ENCODE data around the gene HSPG2. TPM values are rescaled to one million over a fixed set of nuclear protein-coding genes. Genes with fewer than 3 reads are reported as not detected.

HSPG2 gene
- total and polyA plus RNA-seq, 4 experiments from 2014 or later, result 1.2 TPM; not detected in 2

- Mint-ChIP-seq H3K4me3 (no peak overlapping the region), H3K27ac (no peak overlapping the region), H3K36me3 (no peaks in the 10 kb centered on the region), H3K9me3 (no peaks in the 10 kb centered on the region), H3K27me3 (no peaks in the 10 kb centered on the region), H3K4me1 (peaks cover 0 to 2% (median under 1%) of the 10 kb centered on the region in 4 donors)
- no peaks in the 10 kb centered on the region for H3K9me3 ChIP-seq (ENCODE audit: control insufficient read depth in 1 of 2, low read length in 2 of 2)
- DNase-seq, result no peak
- intact Hi-C loops (cut with micrococcal nuclease), result no loop called here
- H3K4me1 ChIP-seq (ENCODE audit: insufficient read depth, low read length), result no peaks in the 10 kb centered on the region
- no peak overlapping the region for H3K4me3 ChIP-seq (ENCODE audit: low read length in 2 of 2)
- no peak overlapping the region for H3K27ac ChIP-seq (ENCODE audit: low read depth, low read length)
- no peaks in the 10 kb centered on the region for H3K36me3 ChIP-seq (ENCODE audit: insufficient read depth, low read length)
- ChIA-PET POLR2A (ENCODE audit: partially characterized antibody) (no interaction called here), CTCF (ENCODE audit: partially characterized antibody) (no interaction called here)
- H3K27me3 ChIP-seq (ENCODE audit: insufficient read depth, low read length), result no peaks in the 10 kb centered on the region
Measured at GRCh38 chr1:21903638-21904453, 33.3 kb downstream of the HSPG2 start.

DNA sequence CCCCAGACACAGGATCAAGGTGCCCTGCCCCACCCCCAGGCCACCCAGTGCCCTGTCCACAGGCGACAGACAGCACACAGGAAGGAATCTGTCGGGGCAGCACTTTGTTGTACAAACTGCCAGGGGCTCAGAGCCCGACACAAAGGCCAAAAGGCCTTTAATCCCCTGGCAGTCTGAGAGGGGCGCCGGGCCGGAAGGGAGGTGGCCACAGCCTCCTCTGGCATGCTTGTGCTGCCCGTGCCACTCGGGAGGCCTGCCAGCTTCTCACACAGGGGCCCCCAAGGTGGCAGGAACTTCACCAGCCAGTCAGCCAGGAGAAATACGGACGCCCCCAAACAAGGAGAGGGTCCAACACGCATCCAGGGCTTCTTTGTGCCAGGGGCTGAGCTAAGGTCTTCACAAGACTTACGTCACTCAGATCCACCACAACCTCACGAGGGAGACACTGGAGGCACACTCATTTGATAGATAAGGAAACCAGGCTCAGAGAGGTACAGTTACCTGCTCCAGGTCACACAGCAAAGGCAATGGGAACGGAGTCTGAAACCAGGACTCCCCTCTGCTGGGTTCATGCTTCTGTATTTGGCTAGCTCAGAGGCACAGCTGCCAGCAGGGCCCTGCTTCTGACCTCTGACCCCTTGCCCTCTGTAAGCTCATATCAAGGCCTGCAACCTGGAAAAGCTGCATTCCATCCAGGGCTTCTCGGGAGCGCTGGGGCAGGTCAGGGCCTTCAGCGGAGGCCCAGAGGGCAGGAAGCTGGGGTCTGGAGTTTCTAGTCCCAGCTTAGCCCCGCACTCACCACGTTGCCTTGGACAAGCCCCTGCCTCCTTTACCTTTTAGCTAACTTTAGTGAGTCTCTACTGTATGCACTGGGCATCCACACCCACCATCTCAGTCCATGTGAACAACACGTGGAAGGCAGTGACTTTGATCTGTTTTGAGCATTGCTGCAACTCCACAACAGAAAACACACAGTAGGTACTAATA lies 34.8 kb downstream of the HSPG2 start:
- ChIA-PET POLR2A (ENCODE audit: partially characterized antibody) (no interaction called here), CTCF (ENCODE audit: partially characterized antibody) (no interaction called here)
- H3K27me3 Mint-ChIP-seq, result no peaks in the 10 kb centered on the region
- intact Hi-C loops (cut with micrococcal nuclease), result no loop called here
- Histone ChIP-seq H3K27me3 (ENCODE audit: insufficient read depth, low read length) (no peaks in the 10 kb centered on the region), H3K4me3 (ENCODE audit: low read length in 2 of 2) (no peak overlapping the region), H3K36me3 (ENCODE audit: insufficient read depth, low read length) (no peaks in the 10 kb centered on the region), H3K9me3 (ENCODE audit: control insufficient read depth in 1 of 2, low read length in 2 of 2) (no peaks in the 10 kb centered on the region), H3K27ac (ENCODE audit: low read depth, low read length) (no peak overlapping the region), H3K4me1 (ENCODE audit: insufficient read depth, low read length) (no peaks in the 10 kb centered on the region)
- no peaks in the 10 kb centered on the region for H3K36me3 Mint-ChIP-seq
- H3K27ac Mint-ChIP-seq, result peak overlapping the region in 2 of 7 donors; percentile 11 to 55
- peaks cover 0 to 3% (median 1%) of the 10 kb centered on the region in 4 donors for H3K4me1 Mint-ChIP-seq
- no peak for DNase-seq
- no peak overlapping the region for H3K4me3 Mint-ChIP-seq
- no peaks in the 10 kb centered on the region for H3K9me3 Mint-ChIP-seq

- no peak for DNase-seq
- H3K4me1 ChIP-seq (ENCODE audit: insufficient read depth, low read length), result no peaks in the 10 kb centered on the region
- ChIA-PET CTCF (ENCODE audit: partially characterized antibody) (no interaction called here), POLR2A (ENCODE audit: partially characterized antibody) (no interaction called here)
- H3K9me3 ChIP-seq (ENCODE audit: control insufficient read depth in 1 of 2, low read length in 2 of 2), result no peaks in the 10 kb centered on the region
- H3K27me3 ChIP-seq (ENCODE audit: insufficient read depth, low read length), result no peaks in the 10 kb centered on the region
- no peaks in the 10 kb centered on the region for H3K36me3 ChIP-seq (ENCODE audit: insufficient read depth, low read length)
- no peak overlapping the region for H3K4me3 ChIP-seq (ENCODE audit: low read length in 2 of 2)
- no peak overlapping the region for H3K27ac ChIP-seq (ENCODE audit: low read depth, low read length)
- Mint-ChIP-seq H3K9me3 (no peaks in the 10 kb centered on the region), H3K36me3 (no peaks in the 10 kb centered on the region), H3K27me3 (no peaks in the 10 kb centered on the region), H3K4me3 (no peak overlapping the region), H3K4me1 (peaks cover 0 to 3% (median 1%) of the 10 kb centered on the region in 4 donors), H3K27ac (no peak overlapping the region)
- intact Hi-C loops (cut with micrococcal nuclease), result no loop called here
Measured at GRCh38 chr1:21901473-21901847, 35.6 kb downstream of the HSPG2 start.

DNA sequence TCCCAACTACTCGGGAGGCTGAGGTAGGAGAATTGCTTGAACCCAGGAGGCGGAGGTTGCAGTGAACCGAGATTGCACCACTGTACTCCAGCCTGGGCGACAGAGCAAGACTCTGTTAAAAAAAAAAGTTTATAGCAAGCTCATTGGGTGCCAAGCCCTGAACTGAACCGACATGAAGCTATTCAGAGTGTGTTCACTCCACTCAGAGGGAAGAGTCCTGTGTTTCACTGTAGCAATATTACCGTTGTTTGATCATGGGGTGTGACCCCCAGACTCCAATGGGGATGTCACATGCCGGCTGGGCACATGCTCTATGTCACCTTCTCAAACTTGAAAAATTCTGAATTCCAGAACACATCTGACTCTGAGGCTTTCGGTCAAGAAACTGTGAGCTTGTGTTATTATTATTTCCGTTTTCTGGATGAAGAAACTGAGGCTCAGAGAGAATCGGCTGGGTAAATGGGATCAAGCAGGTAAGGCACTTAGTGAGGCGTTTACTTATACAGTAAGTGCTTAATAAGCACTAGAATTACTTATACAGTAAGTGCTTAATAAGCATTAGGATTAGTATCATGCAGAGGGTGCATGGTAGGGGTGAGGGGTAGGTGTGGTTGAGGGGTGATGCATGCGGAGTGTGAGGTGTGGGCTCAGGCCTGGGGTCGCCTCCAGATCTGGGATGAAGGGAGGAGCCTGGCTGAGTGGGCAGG lies 36.2 kb downstream of the HSPG2 start:
- no peak for DNase-seq
- Histone ChIP-seq H3K36me3 (ENCODE audit: insufficient read depth, low read length) (no peaks in the 10 kb centered on the region), H3K27ac (ENCODE audit: low read depth, low read length) (no peak overlapping the region), H3K27me3 (ENCODE audit: insufficient read depth, low read length) (no peaks in the 10 kb centered on the region), H3K4me3 (ENCODE audit: low read length in 2 of 2) (no peak overlapping the region), H3K4me1 (ENCODE audit: insufficient read depth, low read length) (no peaks in the 10 kb centered on the region), H3K9me3 (ENCODE audit: control insufficient read depth in 1 of 2, low read length in 2 of 2) (no peaks in the 10 kb centered on the region)
- intact Hi-C loops (cut with micrococcal nuclease), result no loop called here
- Mint-ChIP-seq H3K27me3 (no peaks in the 10 kb centered on the region), H3K4me1 (peaks cover 0 to 3% (median 1%) of the 10 kb centered on the region in 4 donors), H3K4me3 (no peak overlapping the region), H3K9me3 (no peaks in the 10 kb centered on the region), H3K27ac (no peak overlapping the region), H3K36me3 (no peaks in the 10 kb centered on the region)
- ChIA-PET CTCF (ENCODE audit: partially characterized antibody) (no interaction called here), POLR2A (ENCODE audit: partially characterized antibody) (interaction anchor here (0.5 kb wide), 1 partner anchor 186 kb away, joined by 5 read pairs; no protein-coding TSS in a partner anchor)

DNA sequence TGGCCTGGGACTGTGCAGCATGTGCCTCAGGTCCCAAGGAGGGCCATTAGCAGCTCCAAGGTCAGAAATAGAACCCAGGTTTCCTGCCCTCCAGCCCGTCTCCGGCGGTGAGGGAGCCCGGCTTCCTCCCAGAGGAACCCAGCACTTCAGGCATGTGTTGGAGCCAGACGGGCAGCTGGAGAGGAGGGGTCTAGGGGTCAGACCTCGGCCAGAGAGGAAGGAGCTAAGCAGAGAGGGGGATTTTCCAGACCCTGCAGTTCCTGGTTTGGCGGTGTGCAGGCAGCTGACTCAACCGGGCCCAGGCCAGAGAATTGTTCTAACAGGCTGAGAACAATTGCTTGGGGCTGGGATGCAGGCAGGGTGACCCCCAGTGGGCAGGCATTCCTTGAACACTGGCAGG lies 37.1 kb downstream of the HSPG2 start:
- ChIA-PET CTCF (ENCODE audit: partially characterized antibody) (no interaction called here), POLR2A (ENCODE audit: partially characterized antibody) (no interaction called here)
- H3K9me3 Mint-ChIP-seq, result no peaks in the 10 kb centered on the region
- no peaks in the 10 kb centered on the region for H3K36me3 Mint-ChIP-seq
- Histone ChIP-seq H3K4me3 (ENCODE audit: low read length in 2 of 2) (no peak overlapping the region), H3K9me3 (ENCODE audit: control insufficient read depth in 1 of 2, low read length in 2 of 2) (no peaks in the 10 kb centered on the region), H3K4me1 (ENCODE audit: insufficient read depth, low read length) (no peaks in the 10 kb centered on the region), H3K36me3 (ENCODE audit: insufficient read depth, low read length) (no peaks in the 10 kb centered on the region), H3K27ac (ENCODE audit: low read depth, low read length) (no peak overlapping the region), H3K27me3 (ENCODE audit: insufficient read depth, low read length) (no peaks in the 10 kb centered on the region)
- peaks cover 0 to 3% (median 0%) of the 10 kb centered on the region in 4 donors for H3K4me1 Mint-ChIP-seq
- no peaks in the 10 kb centered on the region for H3K27me3 Mint-ChIP-seq
- no peak for DNase-seq
- intact Hi-C loops (cut with micrococcal nuclease), result no loop called here
- H3K4me3 Mint-ChIP-seq, result no peak overlapping the region
- no peak overlapping the region for H3K27ac Mint-ChIP-seq

GRCh38 chr1:21899267-21899810 lies 37.8 kb downstream of the HSPG2 start:
- H3K27me3 Mint-ChIP-seq, result no peaks in the 10 kb centered on the region
- peak overlapping the region in 1 of 7 donors; percentile 4 for H3K27ac Mint-ChIP-seq
- no peak overlapping the region for H3K4me3 Mint-ChIP-seq
- intact Hi-C loops (cut with micrococcal nuclease), result no loop called here
- H3K36me3 ChIP-seq (ENCODE audit: insufficient read depth, low read length), result no peaks in the 10 kb centered on the region
- H3K27me3 ChIP-seq (ENCODE audit: insufficient read depth, low read length), result no peaks in the 10 kb centered on the region
- DNase-seq, result no peak
- no peak overlapping the region for H3K27ac ChIP-seq (ENCODE audit: low read depth, low read length)
- POLR2A ChIA-PET (ENCODE audit: partially characterized antibody), result no interaction called here
- no peaks in the 10 kb centered on the region for H3K9me3 Mint-ChIP-seq
- CTCF ChIA-PET (ENCODE audit: partially characterized antibody), result no interaction called here
- peaks cover 0 to 3% (median 0%) of the 10 kb centered on the region in 4 donors for H3K4me1 Mint-ChIP-seq
- no peaks in the 10 kb centered on the region for H3K9me3 ChIP-seq (ENCODE audit: control insufficient read depth in 1 of 2, low read length in 2 of 2)
- no peaks in the 10 kb centered on the region for H3K36me3 Mint-ChIP-seq
- no peak overlapping the region for H3K4me3 ChIP-seq (ENCODE audit: low read length in 2 of 2)
- H3K4me1 ChIP-seq (ENCODE audit: insufficient read depth, low read length), result no peaks in the 10 kb centered on the region

All from CD4-positive, alpha-beta memory T cell (primary cell).